B cell (primary cell): ENCODE data around the gene UCN2.

Experiments
- EZH2 ChIP-seq: IDR thresholded peaks from 2 replicates; pipeline ENCODE4 v1.6.1; 2012; ENCODE audit warnings: borderline replicate concordance, low read depth, mild to moderate bottlenecking, moderate library complexity, low read length; ENCODE audit not compliant: insufficient read depth, poor library complexity, severe bottlenecking
- TF ChIP-seq, protein P1 (sequence below): fragments of 200-600 bp; IDR thresholded peaks from one replicate; pipeline ENCODE4 v1.8.0; 2022; ENCODE audit warnings: antibody characterized with exemption, mild to moderate bottlenecking

GRCh38 chr3:48548126-48548525 is 15.5 kb downstream of the UCN2 start:
- TF ChIP-seq, protein P1, sequence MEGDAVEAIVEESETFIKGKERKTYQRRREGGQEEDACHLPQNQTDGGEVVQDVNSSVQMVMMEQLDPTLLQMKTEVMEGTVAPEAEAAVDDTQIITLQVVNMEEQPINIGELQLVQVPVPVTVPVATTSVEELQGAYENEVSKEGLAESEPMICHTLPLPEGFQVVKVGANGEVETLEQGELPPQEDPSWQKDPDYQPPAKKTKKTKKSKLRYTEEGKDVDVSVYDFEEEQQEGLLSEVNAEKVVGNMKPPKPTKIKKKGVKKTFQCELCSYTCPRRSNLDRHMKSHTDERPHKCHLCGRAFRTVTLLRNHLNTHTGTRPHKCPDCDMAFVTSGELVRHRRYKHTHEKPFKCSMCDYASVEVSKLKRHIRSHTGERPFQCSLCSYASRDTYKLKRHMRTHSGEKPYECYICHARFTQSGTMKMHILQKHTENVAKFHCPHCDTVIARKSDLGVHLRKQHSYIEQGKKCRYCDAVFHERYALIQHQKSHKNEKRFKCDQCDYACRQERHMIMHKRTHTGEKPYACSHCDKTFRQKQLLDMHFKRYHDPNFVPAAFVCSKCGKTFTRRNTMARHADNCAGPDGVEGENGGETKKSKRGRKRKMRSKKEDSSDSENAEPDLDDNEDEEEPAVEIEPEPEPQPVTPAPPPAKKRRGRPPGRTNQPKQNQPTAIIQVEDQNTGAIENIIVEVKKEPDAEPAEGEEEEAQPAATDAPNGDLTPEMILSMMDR, result no peak
- TF ChIP-seq EZH2, result no peak
